Suprapubic skin (tissue), 3 donors: ENCODE measurements around the gene RGPD5.
"Not testable (repeated sequence)": the region's sequence is repeated elsewhere in the genome, so short reads cannot be mapped to it uniquely, and the experiment has no call there.

Experiments used
- POLR2A ChIP-seq, 2 donors: fragments of 450-650 bp; IDR thresholded peaks; one replicate each; pipeline ENCODE4 v1.6.1; 2017; ENCODE audit warnings: antibody characterized with exemption in 2 of 2, mild to moderate bottlenecking in 2 of 2, moderate library complexity in 2 of 2
- TF ChIP-seq, protein P1 (sequence below), 2 donors: fragments of 200-600 bp in 1 of 2; fragments of 450-650 bp in 1 of 2; sonication (generic) in 1 of 2; IDR thresholded peaks; one replicate each; pipeline ENCODE4 v1.5.1; 2016 to 2019; ENCODE audit warnings: antibody characterized with exemption in 2 of 2, mild to moderate bottlenecking in 1 of 2, moderate library complexity in 1 of 2

DNA sequence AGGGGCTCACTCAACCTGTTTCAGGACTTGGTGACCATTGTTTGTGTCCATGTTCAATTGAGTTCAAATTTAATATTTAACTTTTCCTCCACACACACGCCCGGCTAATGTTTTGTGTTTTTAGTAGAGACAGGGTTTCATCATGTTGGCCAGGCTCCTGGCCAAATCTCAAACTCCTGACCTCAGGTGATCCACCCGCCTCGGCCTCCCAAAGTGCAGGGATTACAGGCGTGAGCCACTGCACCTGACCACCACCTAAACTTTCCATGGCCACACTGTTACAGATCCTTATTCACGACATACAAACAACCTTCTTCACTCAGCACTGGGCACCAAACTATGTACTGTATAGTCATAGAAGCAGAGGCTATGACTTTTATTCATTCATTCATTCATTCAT, 100.0 kb downstream of the RGPD5 start:
- TF ChIP-seq, protein P1, sequence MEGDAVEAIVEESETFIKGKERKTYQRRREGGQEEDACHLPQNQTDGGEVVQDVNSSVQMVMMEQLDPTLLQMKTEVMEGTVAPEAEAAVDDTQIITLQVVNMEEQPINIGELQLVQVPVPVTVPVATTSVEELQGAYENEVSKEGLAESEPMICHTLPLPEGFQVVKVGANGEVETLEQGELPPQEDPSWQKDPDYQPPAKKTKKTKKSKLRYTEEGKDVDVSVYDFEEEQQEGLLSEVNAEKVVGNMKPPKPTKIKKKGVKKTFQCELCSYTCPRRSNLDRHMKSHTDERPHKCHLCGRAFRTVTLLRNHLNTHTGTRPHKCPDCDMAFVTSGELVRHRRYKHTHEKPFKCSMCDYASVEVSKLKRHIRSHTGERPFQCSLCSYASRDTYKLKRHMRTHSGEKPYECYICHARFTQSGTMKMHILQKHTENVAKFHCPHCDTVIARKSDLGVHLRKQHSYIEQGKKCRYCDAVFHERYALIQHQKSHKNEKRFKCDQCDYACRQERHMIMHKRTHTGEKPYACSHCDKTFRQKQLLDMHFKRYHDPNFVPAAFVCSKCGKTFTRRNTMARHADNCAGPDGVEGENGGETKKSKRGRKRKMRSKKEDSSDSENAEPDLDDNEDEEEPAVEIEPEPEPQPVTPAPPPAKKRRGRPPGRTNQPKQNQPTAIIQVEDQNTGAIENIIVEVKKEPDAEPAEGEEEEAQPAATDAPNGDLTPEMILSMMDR (IDR thresholded peaks at IDR 0.05) = not testable (repeated sequence)
- not testable (repeated sequence) for TF ChIP-seq POLR2A (IDR thresholded peaks at IDR 0.05)
